WTC11 (cell line): Measurements from ENCODE around the gene TMEM167A. TPM values are rescaled to one million over a fixed set of nuclear protein-coding genes. Genes with fewer than 3 reads are reported as not detected.
A peak's percentile ranks its signal among the peaks of the same experiment; 100 is the strongest.

Experiments used
- ATAC-seq: fragments of 200-7000 bp; cut with Tn5 transposase; 2 replicates; pipeline ENCODE4 v1.10.0; 2021; ENCODE audit warnings: mild to moderate bottlenecking, moderate library complexity
- CTCF ChIA-PET: fragments of 300-600 bp; sonication (Branson Sonifier 250); formaldehyde crosslinking; loops from one replicate; lab custom pipeline; 2021; ENCODE audit warnings: antibody characterized with exemption; lab: Charles Lee
- POLR2A ChIA-PET: fragments of 350-600 bp; sonication (Branson Sonifier 250); formaldehyde crosslinking; loops from one replicate; lab custom pipeline; 2021; ENCODE audit warnings: antibody characterized with exemption; lab: Charles Lee
- DNase-seq: peaks from one replicate; pipeline ENCODE4 v3.0.0; 2021; ENCODE audit warnings: low spot score
- H3K27ac Mint-ChIP-seq: 2 replicates; pipeline ENCODE4 v1.8.0; 2021; ENCODE audit warnings: mixed read lengths
- H3K27me3 Mint-ChIP-seq: 2 replicates; pipeline ENCODE4 v1.8.0; 2021; ENCODE audit warnings: low read depth, mild to moderate bottlenecking, moderate library complexity, mixed read lengths
- H3K36me3 Mint-ChIP-seq: 2 replicates; pipeline ENCODE4 v1.8.0; 2021; ENCODE audit warnings: mixed read lengths
- H3K4me1 Mint-ChIP-seq: 2 replicates; pipeline ENCODE4 v1.8.0; 2022; ENCODE audit warnings: mixed read lengths
- H3K4me3 Mint-ChIP-seq: 2 replicates; pipeline ENCODE4 v1.8.0; 2021; ENCODE audit warnings: mild to moderate bottlenecking, moderate library complexity, mixed read lengths
- H3K9me3 Mint-ChIP-seq: 2 replicates; pipeline ENCODE4 v1.8.0; 2021; ENCODE audit warnings: mixed read lengths
- AR ChIP-seq: fragments of 250-450 bp; sonication (Bioruptor Pico); IDR thresholded peaks from 2 replicates; pipeline ENCODE4 v1.9.0; 2021; ENCODE audit warnings: mild to moderate bottlenecking
- ATF6 ChIP-seq: sonication (generic); formaldehyde crosslinking; IDR thresholded peaks from 2 replicates; pipeline ENCODE4 v1.8.1; 2023; ENCODE audit warnings: mild to moderate bottlenecking, missing genetic modification reagents
- CDX4 ChIP-seq: fragments of 250-450 bp; sonication (Bioruptor Pico); IDR thresholded peaks from 2 replicates; pipeline ENCODE4 v1.9.0; 2021; ENCODE audit warnings: moderate library complexity, mild to moderate bottlenecking, inconsistent platforms, borderline replicate concordance
- E2F4 ChIP-seq: sonication (generic); formaldehyde crosslinking; IDR thresholded peaks from 2 replicates; pipeline ENCODE4 v1.8.1; 2022; ENCODE audit warnings: low read depth, mild to moderate bottlenecking, moderate library complexity, missing genetic modification reagents, borderline replicate concordance
- ERG ChIP-seq: fragments of 250-450 bp; sonication (Bioruptor Pico); IDR thresholded peaks from 2 replicates; pipeline ENCODE4 v1.8.0; 2021; ENCODE audit warnings: mild to moderate bottlenecking
- ETV6 ChIP-seq: sonication (generic); formaldehyde crosslinking; IDR thresholded peaks from 2 replicates; pipeline ENCODE4 v1.8.1; 2022; ENCODE audit warnings: mild to moderate bottlenecking, missing genetic modification reagents
- FOXP1 ChIP-seq: sonication (generic); formaldehyde crosslinking; IDR thresholded peaks from 2 replicates; pipeline ENCODE4 v1.8.0; 2022; ENCODE audit warnings: missing genetic modification reagents, mild to moderate bottlenecking, moderate library complexity, borderline replicate concordance
- FOXP4 ChIP-seq: sonication (generic); formaldehyde crosslinking; IDR thresholded peaks from 2 replicates; pipeline ENCODE4 v1.8.0; 2022; ENCODE audit warnings: mild to moderate bottlenecking, missing genetic modification reagents
- GABPB1 ChIP-seq: sonication (generic); formaldehyde crosslinking; IDR thresholded peaks from 2 replicates; pipeline ENCODE4 v1.8.1; 2023; ENCODE audit warnings: mild to moderate bottlenecking, missing genetic modification reagents
- MLX ChIP-seq: sonication (generic); formaldehyde crosslinking; IDR thresholded peaks from 2 replicates; pipeline ENCODE4 v1.8.1; 2023; ENCODE audit warnings: mild to moderate bottlenecking, missing genetic modification reagents, moderate library complexity
- NFYB ChIP-seq: sonication (generic); formaldehyde crosslinking; conservative IDR thresholded peaks from 2 replicates; pipeline ENCODE4 v1.8.0; 2022; ENCODE audit warnings: low read depth, missing genetic modification reagents
- SOX15 ChIP-seq: fragments of 250-450 bp; sonication (Bioruptor Pico); IDR thresholded peaks from 2 replicates; pipeline ENCODE4 v1.9.0; 2021; ENCODE audit warnings: mild to moderate bottlenecking
- STAT6 ChIP-seq: sonication (generic); formaldehyde crosslinking; conservative IDR thresholded peaks from 2 replicates; pipeline ENCODE4 v1.8.1; 2023; ENCODE audit warnings: mild to moderate bottlenecking, low read depth, missing genetic modification reagents, moderate library complexity
- ZNF423 ChIP-seq: fragments of 250-450 bp; sonication (Bioruptor Pico); IDR thresholded peaks from 2 replicates; pipeline ENCODE4 v2.1.2; 2022; ENCODE audit warnings: mild to moderate bottlenecking, moderate library complexity
- ZNF512 ChIP-seq: sonication (generic); formaldehyde crosslinking; IDR thresholded peaks from 2 replicates; pipeline ENCODE4 v1.8.1; 2022; ENCODE audit warnings: missing genetic modification reagents, borderline replicate concordance
- total RNA-seq: library from RNA; stranded (reverse); gene quantifications from 3 replicates; pipeline ENCODE4 v1.2.3, GENCODE V29; 2021

TMEM167A gene
- total RNA-seq, 1 experiment from 2014 or later: 165 TPM

GRCh38 chr5:83026516-83026915 is 50.7 kb downstream of the TMEM167A start (continued):
- TF ChIP-seq ATF6 (CRISPR knock-in tag) (no peak), ZNF512 (CRISPR knock-in tag) (no peak), MLX (CRISPR knock-in tag) (no peak), ERG (CRISPR knock-in tag) (no peak), ETV6 (CRISPR knock-in tag) (no peak), SOX15 (CRISPR knock-in tag) (no peak), GABPB1 (CRISPR knock-in tag) (no peak), NFYB (no peak)

GRCh38 chr5:83025690-83026478 is 51.3 kb downstream of the TMEM167A start:
- ATAC-seq: peak; percentile 40
- H3K4me1 Mint-ChIP-seq: peaks cover 54% of the 10 kb centered on the region
- ChIA-PET CTCF (interaction anchor here (0.5 to 0.7 kb wide), 2 partner anchors 10 to 231 kb away, joined by 3 read pairs; no protein-coding TSS in a partner anchor), POLR2A (interaction anchor here (0.6 to 1.3 kb wide), 2 partner anchors 51 to 287 kb away, joined by 3 to 5 read pairs; partner anchors contain the start of genes TMEM167A and XRCC4)
- 0 out of 2 replicates have a peak, but pooled peaks cover 13% of the 10 kb centered on the region for H3K9me3 Mint-ChIP-seq
- H3K36me3 Mint-ChIP-seq: no peaks in the 10 kb centered on the region
- peak overlapping the region; percentile 9 for H3K4me3 Mint-ChIP-seq
- no peak for DNase-seq
- H3K27ac Mint-ChIP-seq: peak overlapping the region; percentile 98
- peaks cover 6% of the 10 kb centered on the region; the same call in 1 of the 2 replicates for H3K27me3 Mint-ChIP-seq
- TF ChIP-seq E2F4: no peak
- no peak for TF ChIP-seq FOXP1 (CRISPR knock-in tag)
- TF ChIP-seq FOXP4 (CRISPR knock-in tag): no peak
- TF ChIP-seq STAT6 (CRISPR knock-in tag): no peak
- TF ChIP-seq AR (CRISPR knock-in tag): no peak
- TF ChIP-seq CDX4: no peak
- no peak for TF ChIP-seq ZNF423 (CRISPR knock-in tag)
- TF ChIP-seq NFYB: no peak
